ENCODE results near the gene CNTNAP5. TPM values are rescaled to one million over a fixed set of nuclear protein-coding genes. Genes with fewer than 3 reads are reported as not detected.

Gene CNTNAP5
- total and polyA plus RNA-seq, 4 donors, result not detected

- Histone ChIP-seq H3K9me3 (ENCODE audit: control insufficient read depth in 4 of 4, low read length in 3 of 4) (no peaks in the 10 kb centered on the region), H3K27me3 (ENCODE audit: control insufficient read depth in 4 of 4, insufficient read depth in 4 of 4, low read length in 3 of 4) (peaks cover 0 to 2% (median 0%) of the 10 kb centered on the region in 4 donors), H3K4me3 (ENCODE audit: low read depth in 1 of 3, low read length in 3 of 3) (no peak overlapping the region), H3K36me3 (ENCODE audit: control insufficient read depth in 4 of 4, insufficient read depth in 3 of 4, low read depth in 1 of 4, low read length in 3 of 4) (no peaks in the 10 kb centered on the region), H3K9ac (ENCODE audit: low read depth in 1 of 2, low read length in 2 of 2) (no peak overlapping the region), H3K27ac (ENCODE audit: low read depth in 1 of 2, low read length in 2 of 2) (no peak overlapping the region), H3K4me1 (ENCODE audit: control insufficient read depth in 4 of 4, insufficient read depth in 4 of 4, low read length in 3 of 4) (no peaks in the 10 kb centered on the region)
- TF ChIP-seq YY1 (IDR thresholded peaks at IDR 0.05), result no peak
- no peak for TF ChIP-seq RAD21 (IDR thresholded peaks at IDR 0.05)
- no peak for TF ChIP-seq EGR1 (IDR thresholded peaks at IDR 0.05; ENCODE audit: low read depth in 2 of 2)
- TF ChIP-seq GABPA (IDR thresholded peaks at IDR 0.05 in 1 of 2, conservative IDR thresholded peaks at IDR 0.05 in 1 of 2), result no peak
- no peak for TF ChIP-seq ATF3 (IDR thresholded peaks at IDR 0.05)
- no peak for TF ChIP-seq MAX (IDR thresholded peaks at IDR 0.05)
- TF ChIP-seq FOXA2 (IDR thresholded peaks at IDR 0.05), result no peak
- no peak for TF ChIP-seq JUND (IDR thresholded peaks at IDR 0.05)
- no peak for TF ChIP-seq FOXA1 (IDR thresholded peaks at IDR 0.05)
- no peak for TF ChIP-seq SP1 (IDR thresholded peaks at IDR 0.05)
- TF ChIP-seq CTCF (IDR thresholded peaks at IDR 0.05; ENCODE audit: low read depth, low read length, missing input control), result no peak
- no peak for TF ChIP-seq REST (IDR thresholded peaks at IDR 0.05)
- 48% methylated on average over 5 of the region's 5 CpGs for WGBS
- no peak for DNase-seq (ENCODE audit: low spot score)
These were observed 679.2 kb downstream of the CNTNAP5 start for GRCh38 chr2:124704071-124704925.

DNA sequence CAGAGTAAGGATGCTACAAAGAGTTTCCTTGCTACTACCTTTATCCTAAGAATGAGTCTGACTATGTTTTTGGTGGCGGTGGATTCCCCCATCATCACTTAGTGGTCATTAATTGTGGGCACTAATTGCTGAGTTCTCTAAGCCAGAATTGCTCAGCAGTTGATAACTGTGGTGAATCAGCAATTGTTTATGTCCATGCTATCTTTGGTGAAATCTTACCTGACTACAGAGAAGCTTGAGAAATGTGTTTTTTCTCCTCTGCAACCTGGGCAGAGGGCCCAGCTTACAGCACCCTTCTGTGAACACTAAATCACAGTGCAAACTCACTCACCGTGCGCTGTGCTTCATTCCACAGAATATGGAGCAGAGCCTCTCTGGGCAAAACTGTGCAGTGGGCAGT lies 683.6 kb downstream of the CNTNAP5 start:
- TF ChIP-seq FOXA1 (IDR thresholded peaks at IDR 0.05) (no peak), HNF4G (IDR thresholded peaks at IDR 0.05) (no peak)
- Histone ChIP-seq H3K4me3 (ENCODE audit: low read depth in 1 of 3, low read length in 3 of 3) (no peak overlapping the region), H3K27ac (ENCODE audit: low read depth in 1 of 2, low read length in 2 of 2) (no peak overlapping the region), H3K27me3 (ENCODE audit: control insufficient read depth in 4 of 4, insufficient read depth in 4 of 4, low read length in 3 of 4) (peaks cover 0 to 2% (median 0%) of the 10 kb centered on the region in 4 donors), H3K9me3 (ENCODE audit: control insufficient read depth in 4 of 4, low read length in 3 of 4) (peaks cover 0 to 1% (median 0%) of the 10 kb centered on the region in 4 donors), H3K4me1 (ENCODE audit: control insufficient read depth in 4 of 4, insufficient read depth in 4 of 4, low read length in 3 of 4) (no peaks in the 10 kb centered on the region), H3K36me3 (ENCODE audit: control insufficient read depth in 4 of 4, insufficient read depth in 3 of 4, low read depth in 1 of 4, low read length in 3 of 4) (no peaks in the 10 kb centered on the region), H3K9ac (ENCODE audit: low read depth in 1 of 2, low read length in 2 of 2) (no peak overlapping the region)
- 72% methylated on average over 3 of the region's 3 CpGs for WGBS
- no peak for DNase-seq (ENCODE audit: low spot score)
